Measurements from ENCODE around the gene TRIM66. TPM values are rescaled to one million over a fixed set of nuclear protein-coding genes. Genes with fewer than 3 reads are reported as not detected.
A peak's percentile ranks its signal among the peaks of the same experiment; 100 is the strongest.

TRIM66 gene
- total RNA-seq, 1 donor from 2014 or later = 15.0 TPM

DNA sequence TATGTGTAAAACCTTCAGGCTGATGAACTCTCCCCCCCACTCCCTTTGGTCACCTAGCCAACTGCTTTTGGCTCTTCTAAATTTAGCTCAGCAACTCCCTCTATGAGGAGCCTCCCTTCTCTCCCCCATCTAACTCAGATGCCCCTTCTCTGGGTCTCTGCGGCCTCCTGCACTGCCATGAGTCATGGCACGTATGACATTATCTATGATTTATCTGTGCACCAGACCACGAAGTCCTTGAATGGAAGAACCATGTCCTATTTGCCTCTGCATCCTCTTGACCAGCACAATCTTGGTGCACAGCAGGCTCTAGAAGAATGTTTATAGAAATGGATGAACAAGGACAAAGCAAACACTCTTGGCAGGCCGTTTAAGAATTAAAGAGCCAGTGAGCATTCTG, 46.1 kb upstream of the TRIM66 start:
- TF ChIP-seq, protein P1, sequence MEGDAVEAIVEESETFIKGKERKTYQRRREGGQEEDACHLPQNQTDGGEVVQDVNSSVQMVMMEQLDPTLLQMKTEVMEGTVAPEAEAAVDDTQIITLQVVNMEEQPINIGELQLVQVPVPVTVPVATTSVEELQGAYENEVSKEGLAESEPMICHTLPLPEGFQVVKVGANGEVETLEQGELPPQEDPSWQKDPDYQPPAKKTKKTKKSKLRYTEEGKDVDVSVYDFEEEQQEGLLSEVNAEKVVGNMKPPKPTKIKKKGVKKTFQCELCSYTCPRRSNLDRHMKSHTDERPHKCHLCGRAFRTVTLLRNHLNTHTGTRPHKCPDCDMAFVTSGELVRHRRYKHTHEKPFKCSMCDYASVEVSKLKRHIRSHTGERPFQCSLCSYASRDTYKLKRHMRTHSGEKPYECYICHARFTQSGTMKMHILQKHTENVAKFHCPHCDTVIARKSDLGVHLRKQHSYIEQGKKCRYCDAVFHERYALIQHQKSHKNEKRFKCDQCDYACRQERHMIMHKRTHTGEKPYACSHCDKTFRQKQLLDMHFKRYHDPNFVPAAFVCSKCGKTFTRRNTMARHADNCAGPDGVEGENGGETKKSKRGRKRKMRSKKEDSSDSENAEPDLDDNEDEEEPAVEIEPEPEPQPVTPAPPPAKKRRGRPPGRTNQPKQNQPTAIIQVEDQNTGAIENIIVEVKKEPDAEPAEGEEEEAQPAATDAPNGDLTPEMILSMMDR (IDR thresholded peaks at IDR 0.05) = no peak
- Histone ChIP-seq H3K4me3 (no peak overlapping the region), H3K27ac (no peak overlapping the region), H3K36me3 (peaks cover 7% of the 10 kb centered on the region), H3K27me3 (no peaks in the 10 kb centered on the region), H3K9me3 (no peaks in the 10 kb centered on the region), H3K4me1 (peaks cover 29% of the 10 kb centered on the region)
- intact Hi-C loops (cut with DNase I) = no loop called here
- DNase-seq = no peak
- no peak for ATAC-seq

DNA sequence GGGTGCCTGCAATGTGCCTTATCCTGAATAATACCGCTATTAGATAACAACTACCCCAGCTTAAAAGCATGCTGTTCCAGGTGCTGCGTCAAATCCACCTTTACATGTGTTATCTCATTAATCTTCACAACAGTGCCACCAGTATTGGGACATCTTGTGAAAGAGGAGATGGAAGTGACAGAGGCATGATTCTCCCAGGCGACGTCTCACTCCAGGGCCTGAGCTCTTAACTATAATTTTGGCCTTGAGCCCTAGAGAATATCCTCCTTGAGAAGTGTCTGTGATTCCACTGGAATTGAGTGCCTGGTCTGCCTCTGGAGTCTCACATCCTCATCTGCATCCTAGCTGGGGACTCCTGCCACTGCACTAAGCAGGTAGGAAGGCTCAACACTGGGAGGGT, 43.9 kb upstream of the TRIM66 start:
- TF ChIP-seq, protein P1 (IDR thresholded peaks at IDR 0.05) = no peak
- Histone ChIP-seq H3K27ac (peak overlapping the region; percentile 24), H3K4me1 (peaks cover 27% of the 10 kb centered on the region), H3K9me3 (no peaks in the 10 kb centered on the region), H3K36me3 (peaks cover 7% of the 10 kb centered on the region), H3K27me3 (no peaks in the 10 kb centered on the region), H3K4me3 (no peak overlapping the region)
- DNase-seq (no peak), ATAC-seq (no peak)
- intact Hi-C loops (cut with DNase I) = no loop called here

- ATAC-seq (no peak), DNase-seq (no peak)
- TF ChIP-seq, protein P1 (IDR thresholded peaks at IDR 0.05) = no peak
- Histone ChIP-seq H3K4me1 (peaks cover 44% of the 10 kb centered on the region), H3K9me3 (no peaks in the 10 kb centered on the region), H3K27me3 (no peaks in the 10 kb centered on the region), H3K27ac (no peak overlapping the region), H3K4me3 (no peak overlapping the region), H3K36me3 (peaks cover 7% of the 10 kb centered on the region)
- intact Hi-C loops (cut with DNase I) = no loop called here
Observed at GRCh38 chr11:8724682-8725081, 42.2 kb upstream of the TRIM66 start.

GRCh38 chr11:8723711-8724110, 41.2 kb upstream of the TRIM66 start:
- H3K27ac ChIP-seq = no peak overlapping the region
- no peak overlapping the region for H3K4me3 ChIP-seq
- H3K4me1 ChIP-seq = peaks cover 54% of the 10 kb centered on the region
- H3K27me3 ChIP-seq = no peaks in the 10 kb centered on the region
- DNase-seq = no peak
- no peak for ATAC-seq
- intact Hi-C loops (cut with DNase I) = no loop called here
- H3K36me3 ChIP-seq = peaks cover 7% of the 10 kb centered on the region
- TF ChIP-seq, protein P1 (IDR thresholded peaks at IDR 0.05) = no peak
- H3K9me3 ChIP-seq = no peaks in the 10 kb centered on the region

DNA sequence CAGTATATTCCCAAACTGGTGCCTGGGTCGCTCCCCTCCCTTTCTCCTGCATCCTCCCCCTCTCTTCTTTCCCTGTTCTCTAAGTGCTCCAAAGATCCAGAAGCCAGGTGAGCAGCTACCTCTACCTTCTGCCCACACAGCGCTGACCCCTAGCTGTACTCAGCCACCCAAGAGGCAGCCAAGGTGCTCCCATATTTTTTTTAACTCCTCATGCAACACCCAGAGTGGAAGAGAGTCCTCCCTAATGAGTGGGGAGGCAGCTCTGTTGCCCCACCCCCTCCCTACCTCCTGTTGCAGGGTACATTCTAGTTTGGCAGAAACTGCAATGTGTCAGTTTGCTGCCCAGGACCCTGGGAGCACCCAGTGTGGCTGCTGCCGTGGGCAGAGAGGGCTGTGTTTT, 40.3 kb upstream of the TRIM66 start:
- H3K27ac ChIP-seq = peak overlapping the region; percentile 58

More for the DNA sequence above, 40.3 kb upstream of the TRIM66 start:
- TF ChIP-seq, protein P1 (IDR thresholded peaks at IDR 0.05) = no peak
- no peak for DNase-seq
- ATAC-seq = no peak
- intact Hi-C loops (cut with DNase I) = no loop called here
- peaks cover 56% of the 10 kb centered on the region for H3K4me1 ChIP-seq
- H3K27me3 ChIP-seq = no peaks in the 10 kb centered on the region
- H3K9me3 ChIP-seq = no peaks in the 10 kb centered on the region
- peaks cover 7% of the 10 kb centered on the region for H3K36me3 ChIP-seq
- H3K4me3 ChIP-seq = no peak overlapping the region
